Measurements from ENCODE around the gene LRP2.

LRP2 gene

GRCh38 chr2:169247211-169247610 is 115.1 kb downstream of the LRP2 start:
- no peak for DNase-seq (ENCODE audit: low read depth in 2 of 2, low spot score in 1 of 2)

GRCh38 chr2:169240405-169240804 is 121.9 kb downstream of the LRP2 start:
- no peak for DNase-seq (ENCODE audit: low read depth in 2 of 2, low spot score in 1 of 2)

GRCh38 chr2:169237939-169238338 is 124.4 kb downstream of the LRP2 start:
- DNase-seq (ENCODE audit: low read depth in 2 of 2, low spot score in 1 of 2) = no peak

GRCh38 chr2:169237286-169237685 is 125.0 kb downstream of the LRP2 start:
- no peak for DNase-seq (ENCODE audit: low read depth in 2 of 2, low spot score in 1 of 2)

- DNase-seq (ENCODE audit: low read depth in 2 of 2, low spot score in 1 of 2) = no peak
Observed at GRCh38 chr2:169232551-169233154, 129.7 kb downstream of the LRP2 start.

- no peak for DNase-seq (ENCODE audit: low read depth in 2 of 2, low spot score in 1 of 2)
Observed at GRCh38 chr2:169230204-169230603, 132.1 kb downstream of the LRP2 start.

- no peak for DNase-seq (ENCODE audit: low read depth in 2 of 2, low spot score in 1 of 2)
Observed at GRCh38 chr2:169229590-169229989, 132.7 kb downstream of the LRP2 start.

GRCh38 chr2:169225906-169226305 is 136.4 kb downstream of the LRP2 start:
- no peak for DNase-seq (ENCODE audit: low read depth in 2 of 2, low spot score in 1 of 2)

- DNase-seq (ENCODE audit: low read depth in 2 of 2, low spot score in 1 of 2) = no peak
Observed at GRCh38 chr2:169225233-169225750, 137.0 kb downstream of the LRP2 start.

- no peak for DNase-seq (ENCODE audit: low read depth in 2 of 2, low spot score in 1 of 2)
Observed at GRCh38 chr2:169222665-169223064, 139.7 kb downstream of the LRP2 start.

- DNase-seq (ENCODE audit: low read depth in 2 of 2, low spot score in 1 of 2) = no peak
Observed at GRCh38 chr2:169221745-169222369, 140.5 kb downstream of the LRP2 start.

GRCh38 chr2:169210917-169211316 is 151.4 kb downstream of the LRP2 start:
- DNase-seq (ENCODE audit: low read depth in 2 of 2, low spot score in 1 of 2) = no peak

GRCh38 chr2:169208026-169208425 is 154.3 kb downstream of the LRP2 start:
- DNase-seq (ENCODE audit: low read depth in 2 of 2, low spot score in 1 of 2) = no peak

GRCh38 chr2:169205176-169205575 is 157.2 kb downstream of the LRP2 start:
- no peak for DNase-seq (ENCODE audit: low read depth in 2 of 2, low spot score in 1 of 2)

- no peak for DNase-seq (ENCODE audit: low read depth in 2 of 2, low spot score in 1 of 2)
Observed at GRCh38 chr2:169203952-169204351, 158.4 kb downstream of the LRP2 start.

- no peak for DNase-seq (ENCODE audit: low read depth in 2 of 2, low spot score in 1 of 2)
Observed at GRCh38 chr2:169200756-169201155, 161.6 kb downstream of the LRP2 start.

- no peak for DNase-seq (ENCODE audit: low read depth in 2 of 2, low spot score in 1 of 2)
Observed at GRCh38 chr2:169193618-169194017, 168.7 kb downstream of the LRP2 start.

- DNase-seq (ENCODE audit: low read depth in 2 of 2, low spot score in 1 of 2) = no peak
Observed at GRCh38 chr2:169190197-169190775, 172.0 kb downstream of the LRP2 start.

- DNase-seq (ENCODE audit: low read depth in 2 of 2, low spot score in 1 of 2) = no peak
Observed at GRCh38 chr2:169189132-169189531, 173.2 kb downstream of the LRP2 start.

- no peak for DNase-seq (ENCODE audit: low read depth in 2 of 2, low spot score in 1 of 2)
Observed at GRCh38 chr2:169185711-169186110, 176.6 kb downstream of the LRP2 start.

- no peak for DNase-seq (ENCODE audit: low read depth in 2 of 2, low spot score in 1 of 2)
Observed at GRCh38 chr2:169184074-169184473, 178.3 kb downstream of the LRP2 start.

- DNase-seq (ENCODE audit: low read depth in 2 of 2, low spot score in 1 of 2) = no peak
Observed at GRCh38 chr2:169182573-169182972, 179.8 kb downstream of the LRP2 start.

All from stimulated activated CD8-positive, alpha-beta memory T cell treated with anti-CD3 and anti-CD28 coated beads, Interleukin-4, amount 100 ng/mL, for 1 hour (primary cell).